HEK293 (cell line): ENCODE results near the gene MSI2.

ENCODE experiments used
- CTCF ChIP-seq: fragments of 450-650 bp; formaldehyde crosslinking; IDR thresholded peaks from 2 replicates; pipeline ENCODE4 v1.5.1; 2016; ENCODE audit warnings: missing biosample characterization, missing genetic modification characterization
- MEIS1 ChIP-seq: sonication (generic); formaldehyde crosslinking; IDR thresholded peaks from 2 replicates; pipeline ENCODE4 v1.8.1; 2022; ENCODE audit warnings: missing genetic modification reagents, mild to moderate bottlenecking, borderline replicate concordance
- ZNF184 ChIP-seq: fragments of 450-650 bp; IDR thresholded peaks from 2 replicates; pipeline ENCODE4 v1.5.1; 2018; ENCODE audit warnings: missing biosample characterization, mild to moderate bottlenecking, missing genetic modification characterization
- ZNF274 ChIP-seq, 2 experiments: fragments of 200-500 bp in 1 of 2; fragments of 450-650 bp in 1 of 2; sonication (Bioruptor generic) in 1 of 2; formaldehyde crosslinking in 1 of 2; IDR thresholded peaks; 2 replicates each; pipeline versions ENCODE4 v1.5.1 to v1.6.1; 2014 to 2016; ENCODE audit warnings: borderline replicate concordance in 1 of 2, inconsistent platforms in 1 of 2, low read length in 1 of 2, missing biosample characterization in 1 of 2, missing genetic modification characterization in 1 of 2
- ZNF548 ChIP-seq: fragments of 450-650 bp; formaldehyde crosslinking; IDR thresholded peaks from 2 replicates; pipeline ENCODE4 v1.5.1; 2016; ENCODE audit warnings: missing biosample characterization, missing genetic modification characterization
- ZNF692 ChIP-seq: fragments of 450-650 bp; formaldehyde crosslinking; IDR thresholded peaks from 2 replicates; pipeline ENCODE4 v1.5.1; 2016; ENCODE audit warnings: missing biosample characterization, missing genetic modification characterization

GRCh38 chr17:57701124-57701523 is 444.8 kb downstream of the MSI2 start:
- TF ChIP-seq CTCF (tag by site-specific recombination) (no peak), ZNF548 (no peak), ZNF692 (tag by site-specific recombination) (no peak), ZNF274 (IDR thresholded peaks at IDR 0.05; ENCODE audit: low read length) (no peak), ZNF274 (tag by site-specific recombination; IDR thresholded peaks at IDR 0.05; ENCODE audit: borderline replicate concordance) (no peak), MEIS1 (no peak), ZNF184 (no peak)
